Neural progenitor cell (in vitro differentiated cells): ENCODE data around the gene LTB. TPM values are rescaled to one million over a fixed set of nuclear protein-coding genes. Genes with fewer than 3 reads are reported as not detected.

ENCODE experiments used
- DNase-seq: peaks from one replicate; pipeline ENCODE4 v3.0.0-alpha.2; 2016; ENCODE audit warnings: low spot score
- H2AFZ ChIP-seq: fragments of 200-600 bp; sonication (generic); replicated peaks from 2 replicates; pipeline ENCODE4 v1.6.1; 2016; ENCODE audit warnings: antibody characterized with exemption
- H3F3A ChIP-seq: fragments of 200-600 bp; sonication (generic); 2 replicates; pipeline ENCODE4 v1.6.1; 2016; ENCODE audit warnings: antibody characterized with exemption, low read depth
- H3K27ac ChIP-seq: fragments of 200-600 bp; sonication (generic); 2 replicates; pipeline ENCODE4 v1.5.1; 2016; ENCODE audit warnings: mild to moderate bottlenecking
- H3K27me3 ChIP-seq: fragments of 200-600 bp; sonication (generic); 2 replicates; pipeline ENCODE4 v1.6.1; 2016; ENCODE audit warnings: mild to moderate bottlenecking, moderate library complexity
- H3K36me3 ChIP-seq: fragments of 200-600 bp; sonication (generic); 2 replicates; pipeline ENCODE4 v1.5.1; 2016
- H3K4me1 ChIP-seq: fragments of 200-600 bp; sonication (generic); 2 replicates; pipeline ENCODE4 v1.6.1; 2016; ENCODE audit warnings: mixed run types
- H3K4me2 ChIP-seq: fragments of 200-600 bp; sonication (generic); 2 replicates; pipeline ENCODE4 v1.6.1; 2016
- H3K4me3 ChIP-seq: fragments of 200-600 bp; sonication (generic); 2 replicates; pipeline ENCODE4 v1.5.1; 2016
- H3K79me2 ChIP-seq: fragments of 200-600 bp; sonication (generic); 2 replicates; pipeline ENCODE4 v1.6.1; 2016; ENCODE audit warnings: low read depth
- H3K9ac ChIP-seq: fragments of 200-600 bp; sonication (generic); 2 replicates; pipeline ENCODE4 v1.6.1; 2016
- H3K9me3 ChIP-seq: fragments of 200-600 bp; sonication (generic); 2 replicates; pipeline ENCODE4 v1.5.1; 2016; ENCODE audit warnings: low read depth
- H4K20me1 ChIP-seq: fragments of 200-600 bp; sonication (generic); 2 replicates; pipeline ENCODE4 v1.6.1; 2016; ENCODE audit warnings: low read depth
- H3K27ac Mint-ChIP-seq: 3 replicates; pipeline ENCODE4 v1.8.0; 2021; ENCODE audit warnings: mixed read lengths
- H3K27me3 Mint-ChIP-seq: 2 replicates; pipeline ENCODE4 v1.8.0; 2022; ENCODE audit warnings: low read depth, mild to moderate bottlenecking, inconsistent platforms, moderate library complexity, mixed read lengths; ENCODE audit not compliant: insufficient read depth
- H3K36me3 Mint-ChIP-seq: 3 replicates; pipeline ENCODE4 v1.8.0; 2021; ENCODE audit warnings: mixed read lengths
- H3K4me1 Mint-ChIP-seq: 3 replicates; pipeline ENCODE4 v1.8.0; 2021; ENCODE audit warnings: mixed read lengths
- H3K4me3 Mint-ChIP-seq: 3 replicates; pipeline ENCODE4 v1.8.0; 2021; ENCODE audit warnings: mild to moderate bottlenecking, moderate library complexity, mixed read lengths
- H3K9me3 Mint-ChIP-seq: 3 replicates; pipeline ENCODE4 v1.8.0; 2020; ENCODE audit warnings: mixed read lengths
- EZH2 ChIP-seq: fragments of 200-600 bp; sonication (generic); IDR thresholded peaks from 2 replicates; pipeline ENCODE4 v1.6.1; 2017; ENCODE audit warnings: antibody characterized with exemption, mild to moderate bottlenecking, moderate library complexity
- EZH2phosphoT487 ChIP-seq: fragments of 200-600 bp; sonication (generic); IDR thresholded peaks from 2 replicates; pipeline ENCODE4 v1.6.1; 2017; ENCODE audit warnings: antibody characterized with exemption
- total RNA-seq: library from RNA; depleted of rRNA; stranded (reverse); fragments of >200 nt; gene quantifications from 2 replicates; pipeline ENCODE4 v1.2.3, GENCODE V29; 2015; ENCODE audit warnings: low replicate concordance
- TF ChIP-seq, protein P1 (sequence below): fragments of 200-600 bp; sonication (generic); IDR thresholded peaks from 2 replicates; pipeline ENCODE4 v1.5.1; 2017; ENCODE audit warnings: antibody characterized with exemption, mild to moderate bottlenecking

LTB gene
- total RNA-seq, 1 donor from 2014 or later: not detected

DNA sequence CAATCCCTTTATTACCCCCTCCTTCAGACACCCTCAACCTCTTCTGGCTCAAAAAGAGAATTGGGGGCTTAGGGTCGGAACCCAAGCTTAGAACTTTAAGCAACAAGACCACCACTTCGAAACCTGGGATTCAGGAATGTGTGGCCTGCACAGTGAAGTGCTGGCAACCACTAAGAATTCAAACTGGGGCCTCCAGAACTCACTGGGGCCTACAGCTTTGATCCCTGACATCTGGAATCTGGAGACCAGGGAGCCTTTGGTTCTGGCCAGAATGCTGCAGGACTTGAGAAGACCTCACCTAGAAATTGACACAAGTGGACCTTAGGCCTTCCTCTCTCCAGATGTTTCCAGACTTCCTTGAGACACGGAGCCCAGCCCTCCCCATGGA, 4.7 kb downstream of the LTB start:
- Mint-ChIP-seq H3K4me1 (peaks cover 15% of the 10 kb centered on the region), H3K4me3 (no peak overlapping the region), H3K27ac (no peak overlapping the region), H3K9me3 (no peaks in the 10 kb centered on the region), H3K27me3 (peaks cover 27% of the 10 kb centered on the region), H3K36me3 (no peaks in the 10 kb centered on the region)
- TF ChIP-seq EZH2phosphoT487: no peak
- TF ChIP-seq, protein P1, sequence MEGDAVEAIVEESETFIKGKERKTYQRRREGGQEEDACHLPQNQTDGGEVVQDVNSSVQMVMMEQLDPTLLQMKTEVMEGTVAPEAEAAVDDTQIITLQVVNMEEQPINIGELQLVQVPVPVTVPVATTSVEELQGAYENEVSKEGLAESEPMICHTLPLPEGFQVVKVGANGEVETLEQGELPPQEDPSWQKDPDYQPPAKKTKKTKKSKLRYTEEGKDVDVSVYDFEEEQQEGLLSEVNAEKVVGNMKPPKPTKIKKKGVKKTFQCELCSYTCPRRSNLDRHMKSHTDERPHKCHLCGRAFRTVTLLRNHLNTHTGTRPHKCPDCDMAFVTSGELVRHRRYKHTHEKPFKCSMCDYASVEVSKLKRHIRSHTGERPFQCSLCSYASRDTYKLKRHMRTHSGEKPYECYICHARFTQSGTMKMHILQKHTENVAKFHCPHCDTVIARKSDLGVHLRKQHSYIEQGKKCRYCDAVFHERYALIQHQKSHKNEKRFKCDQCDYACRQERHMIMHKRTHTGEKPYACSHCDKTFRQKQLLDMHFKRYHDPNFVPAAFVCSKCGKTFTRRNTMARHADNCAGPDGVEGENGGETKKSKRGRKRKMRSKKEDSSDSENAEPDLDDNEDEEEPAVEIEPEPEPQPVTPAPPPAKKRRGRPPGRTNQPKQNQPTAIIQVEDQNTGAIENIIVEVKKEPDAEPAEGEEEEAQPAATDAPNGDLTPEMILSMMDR: no peak
- TF ChIP-seq EZH2: no peak
- DNase-seq: no peak
- Histone ChIP-seq H3K27ac (no peak overlapping the region), H4K20me1 (no peaks in the 10 kb centered on the region), H3K9me3 (no peaks in the 10 kb centered on the region), H3K4me2 (no peak overlapping the region), H3K79me2 (no peaks in the 10 kb centered on the region), H3K36me3 (no peaks in the 10 kb centered on the region), H3K4me3 (no peak overlapping the region), H3K4me1 (peaks cover 11% of the 10 kb centered on the region), H2AFZ (no peak overlapping the region), H3F3A (no peaks in the 10 kb centered on the region), H3K9ac (no peak overlapping the region), H3K27me3 (peaks cover 9% of the 10 kb centered on the region)

DNA sequence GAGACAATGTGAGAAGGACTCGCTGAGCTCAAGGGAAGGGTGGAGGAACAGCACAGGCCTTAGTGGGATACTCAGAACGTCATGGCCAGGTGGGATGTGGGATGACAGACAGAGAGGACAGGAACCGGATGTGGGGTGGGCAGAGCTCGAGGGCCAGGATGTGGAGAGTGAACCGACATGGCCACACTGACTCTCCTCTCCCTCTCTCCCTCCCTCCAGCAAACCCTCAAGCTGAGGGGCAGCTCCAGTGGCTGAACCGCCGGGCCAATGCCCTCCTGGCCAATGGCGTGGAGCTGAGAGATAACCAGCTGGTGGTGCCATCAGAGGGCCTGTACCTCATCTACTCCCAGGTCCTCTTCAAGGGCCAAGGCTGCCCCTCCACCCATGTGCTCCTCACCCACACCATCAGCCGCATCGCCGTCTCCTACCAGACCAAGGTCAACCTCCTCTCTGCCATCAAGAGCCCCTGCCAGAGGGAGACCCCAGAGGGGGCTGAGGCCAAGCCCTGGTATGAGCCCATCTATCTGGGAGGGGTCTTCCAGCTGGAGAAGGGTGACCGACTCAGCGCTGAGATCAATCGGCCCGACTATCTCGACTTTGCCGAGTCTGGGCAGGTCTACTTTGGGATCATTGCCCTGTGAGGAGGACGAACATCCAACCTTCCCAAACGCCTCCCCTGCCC, 5.2 kb downstream of the LTB start:
- Histone ChIP-seq H3K9me3 (no peaks in the 10 kb centered on the region), H3F3A (no peaks in the 10 kb centered on the region), H3K4me1 (peaks cover 11% of the 10 kb centered on the region), H2AFZ (no peak overlapping the region), H3K9ac (no peak overlapping the region), H3K27me3 (peaks cover 9% of the 10 kb centered on the region), H3K79me2 (no peaks in the 10 kb centered on the region), H4K20me1 (no peaks in the 10 kb centered on the region), H3K36me3 (no peaks in the 10 kb centered on the region), H3K4me2 (no peak overlapping the region), H3K27ac (no peak overlapping the region), H3K4me3 (no peak overlapping the region)
- Mint-ChIP-seq H3K27ac (peak overlapping the region; percentile 64), H3K4me1 (peaks cover 15% of the 10 kb centered on the region), H3K4me3 (no peak overlapping the region), H3K36me3 (no peaks in the 10 kb centered on the region), H3K27me3 (peaks cover 27% of the 10 kb centered on the region), H3K9me3 (no peaks in the 10 kb centered on the region)
- no peak for TF ChIP-seq EZH2phosphoT487
- TF ChIP-seq, protein P1: no peak
- TF ChIP-seq EZH2: no peak
- no peak for DNase-seq

DNA sequence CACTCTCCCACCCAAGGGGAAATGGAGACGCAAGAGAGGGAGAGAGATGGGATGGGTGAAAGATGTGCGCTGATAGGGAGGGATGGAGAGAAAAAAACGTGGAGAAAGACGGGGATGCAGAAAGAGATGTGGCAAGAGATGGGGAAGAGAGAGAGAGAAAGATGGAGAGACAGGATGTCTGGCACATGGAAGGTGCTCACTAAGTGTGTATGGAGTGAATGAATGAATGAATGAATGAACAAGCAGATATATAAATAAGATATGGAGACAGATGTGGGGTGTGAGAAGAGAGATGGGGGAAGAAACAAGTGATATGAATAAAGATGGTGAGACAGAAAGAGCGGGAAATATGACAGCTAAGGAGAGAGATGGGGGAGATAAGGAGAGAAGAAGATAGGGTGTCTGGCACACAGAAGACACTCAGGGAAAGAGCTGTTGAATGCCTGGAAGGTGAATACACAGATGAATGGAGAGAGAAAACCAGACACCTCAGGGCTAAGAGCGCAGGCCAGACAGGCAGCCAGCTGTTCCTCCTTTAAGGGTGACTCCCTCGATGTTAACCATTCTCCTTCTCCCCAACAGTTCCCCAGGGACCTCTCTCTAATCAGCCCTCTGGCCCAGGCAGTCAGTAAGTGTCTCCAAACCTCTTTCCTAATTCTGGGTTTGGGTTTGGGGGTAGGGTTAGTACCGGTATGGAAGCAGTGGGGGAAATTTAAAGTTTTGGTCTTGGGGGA, 6.1 kb downstream of the LTB start:
- Histone ChIP-seq H3K4me2 (no peak overlapping the region), H4K20me1 (no peaks in the 10 kb centered on the region), H3K9ac (no peak overlapping the region), H3K27ac (no peak overlapping the region), H3K36me3 (no peaks in the 10 kb centered on the region), H3K79me2 (no peaks in the 10 kb centered on the region), H3K9me3 (no peaks in the 10 kb centered on the region), H3F3A (no peaks in the 10 kb centered on the region), H2AFZ (no peak overlapping the region), H3K4me1 (peaks cover 6% of the 10 kb centered on the region), H3K27me3 (peaks cover 9% of the 10 kb centered on the region), H3K4me3 (no peak overlapping the region)
- no peaks in the 10 kb centered on the region for H3K36me3 Mint-ChIP-seq
- H3K4me3 Mint-ChIP-seq: no peak overlapping the region
- H3K4me1 Mint-ChIP-seq: peaks cover 7% of the 10 kb centered on the region
- TF ChIP-seq, protein P1: no peak
- no peak for TF ChIP-seq EZH2phosphoT487
- no peak for TF ChIP-seq EZH2
- no peaks in the 10 kb centered on the region for H3K9me3 Mint-ChIP-seq
- DNase-seq: no peak
- peaks cover 20% of the 10 kb centered on the region for H3K27me3 Mint-ChIP-seq
- H3K27ac Mint-ChIP-seq: no peak overlapping the region
